ENCODE results near the gene LYRM4. TPM values are rescaled to one million over a fixed set of nuclear protein-coding genes. Genes with fewer than 3 reads are reported as not detected.

LYRM4 gene
- total and polyA plus RNA-seq, 9 of the 15 experiments (the other 6 are each of a cell fraction or from before 2014, with no cell fraction given) = 24.2 to 69.4 (median 41.8) TPM

DNA sequence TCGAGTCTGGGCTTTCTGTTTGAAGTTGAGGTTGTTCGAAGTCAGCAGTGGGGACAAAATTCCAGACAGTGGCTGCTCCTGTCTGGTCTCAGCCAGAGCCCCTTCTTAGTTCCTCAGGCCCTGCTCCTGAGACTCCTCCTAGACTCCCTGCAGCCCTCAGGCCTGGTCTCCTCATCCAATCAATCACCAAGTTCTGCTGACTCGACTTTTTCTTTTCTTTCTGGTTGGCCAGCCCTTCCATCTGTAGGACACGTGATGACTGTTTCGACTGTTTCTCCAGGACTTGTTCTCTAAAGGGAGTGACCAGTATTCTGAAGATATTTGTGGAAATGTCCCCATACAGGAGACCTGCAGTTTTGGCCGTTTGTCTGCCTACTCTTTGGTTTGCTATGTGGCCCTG lies 156.1 kb downstream of the LYRM4 start:
- 61% methylated on average over 6 of the region's 6 CpGs for WGBS (ENCODE audit: insufficient coverage, low coverage, missing lambda C conversion rate)
- Histone ChIP-seq H3K4me3 (no peak overlapping the region), H4K20me1 (replicated peaks; ENCODE audit: control insufficient read depth, insufficient read depth, low read length) (no peaks in the 10 kb centered on the region), H3K4me1 (replicated peaks in 1 of 2; ENCODE audit: control insufficient read depth in 2 of 2, insufficient read depth in 2 of 2, low read length in 2 of 2) (no peaks in the 10 kb centered on the region; a peak in 1 of 5 replicates), H3K9me3 (replicated peaks; ENCODE audit: control insufficient read depth, insufficient read depth, low read depth, low read length) (no peaks in the 10 kb centered on the region), H3K9ac (ENCODE audit: insufficient read depth in 1 of 2, low read depth in 2 of 2, low read length in 2 of 2) (no peak overlapping the region), H3K27ac (ENCODE audit: extremely low read depth, low read depth, low read length) (no peak overlapping the region), H3K9me1 (ENCODE audit: control insufficient read depth, insufficient read depth, low read length) (no peaks in the 10 kb centered on the region), H2AFZ (ENCODE audit: low read depth, low read length) (no peak overlapping the region), H3K36me3 (ENCODE audit: control insufficient read depth, insufficient read depth, low read length) (peaks cover 8% of the 10 kb centered on the region; the same call in 2 of the 3 replicates), H3K79me2 (ENCODE audit: control insufficient read depth, insufficient read depth, low read length) (no peaks in the 10 kb centered on the region), H3K4me2 (ENCODE audit: insufficient read depth, low read length) (no peak overlapping the region), H3K27me3 (ENCODE audit: control insufficient read depth in 2 of 2, insufficient read depth in 2 of 2, low read length in 2 of 2) (no peaks in the 10 kb centered on the region)
- TF ChIP-seq ZNF316 (IDR thresholded peaks at IDR 0.05) (peak; percentile 95), MTA2 (IDR thresholded peaks at IDR 0.05; ENCODE audit: low read depth) (no peak), GATAD2A (IDR thresholded peaks at IDR 0.05) (no peak), MAFF (IDR thresholded peaks at IDR 0.05; ENCODE audit: low read length) (peak; percentile 90), CBX5 (IDR thresholded peaks at IDR 0.05; ENCODE audit: borderline replicate concordance, low read depth) (no peak), MAFG (tag; conservative IDR thresholded peaks at IDR 0.05) (peak; percentile 84), C11orf30 (IDR thresholded peaks at IDR 0.05; ENCODE audit: low read depth) (peak; percentile 89), RUNX1 (IDR thresholded peaks at IDR 0.05; ENCODE audit: low read depth) (no peak), MAFK (IDR thresholded peaks at IDR 0.05; ENCODE audit: low read length) (peak; percentile 91), E2F8 (IDR thresholded peaks at IDR 0.05; ENCODE audit: low read depth, partially characterized antibody) (no peak), MCM3 (IDR thresholded peaks at IDR 0.05) (no peak)
- TF ChIP-seq, protein P1, sequence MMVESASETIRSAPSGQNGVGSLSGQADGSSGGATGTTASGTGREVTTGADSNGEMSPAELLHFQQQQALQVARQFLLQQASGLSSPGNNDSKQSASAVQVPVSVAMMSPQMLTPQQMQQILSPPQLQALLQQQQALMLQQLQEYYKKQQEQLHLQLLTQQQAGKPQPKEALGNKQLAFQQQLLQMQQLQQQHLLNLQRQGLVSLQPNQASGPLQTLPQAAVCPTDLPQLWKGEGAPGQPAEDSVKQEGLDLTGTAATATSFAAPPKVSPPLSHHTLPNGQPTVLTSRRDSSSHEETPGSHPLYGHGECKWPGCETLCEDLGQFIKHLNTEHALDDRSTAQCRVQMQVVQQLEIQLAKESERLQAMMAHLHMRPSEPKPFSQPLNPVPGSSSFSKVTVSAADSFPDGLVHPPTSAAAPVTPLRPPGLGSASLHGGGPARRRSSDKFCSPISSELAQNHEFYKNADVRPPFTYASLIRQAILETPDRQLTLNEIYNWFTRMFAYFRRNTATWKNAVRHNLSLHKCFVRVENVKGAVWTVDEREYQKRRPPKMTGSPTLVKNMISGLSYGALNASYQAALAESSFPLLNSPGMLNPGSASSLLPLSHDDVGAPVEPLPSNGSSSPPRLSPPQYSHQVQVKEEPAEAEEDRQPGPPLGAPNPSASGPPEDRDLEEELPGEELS (CRISPR knock-in tag; IDR thresholded peaks at IDR 0.05; ENCODE audit: borderline replicate concordance) = no peak
- no peak for FAIRE-seq
- POLR2A ChIA-PET = interaction anchor here (0.7 to 1.0 kb wide), 2 partner anchors 12 to 712 kb away, joined by 3 to 4 read pairs; no protein-coding TSS in a partner anchor
- CTCF ChIA-PET (ENCODE audit: low intra/inter-chr PET ratio) = no interaction called here
- BruUV-seq (replicated peaks) = no TSS peak
- no peak for ATAC-seq
- in situ Hi-C loops (cut with MboI) (no loop called here), intact Hi-C loops (cut with micrococcal nuclease) (no loop called here)
- DNase-seq (ENCODE audit: extremely low read depth in 1 of 4, low spot score in 3 of 4) = no peak

All from K562 (cell line).